GM06990 (cell line): ENCODE results near the gene ADAMTS2.

Experiments
- DNase-seq: peaks from one replicate; pipeline ENCODE4 v3.0.0-alpha.2; 2011; ENCODE audit not compliant: insufficient read length; ENCODE audit errors: extremely low read depth
- H3K27me3 ChIP-seq: replicated peaks from 2 replicates; pipeline ENCODE4 v1.6.0; 2011; ENCODE audit warnings: low read length; ENCODE audit not compliant: control insufficient read depth, insufficient read depth
- H3K36me3 ChIP-seq: 2 replicates; pipeline ENCODE4 v1.5.1; 2011; ENCODE audit warnings: low read length; ENCODE audit not compliant: control insufficient read depth, insufficient read depth
- H3K4me3 ChIP-seq: replicated peaks from 2 replicates; pipeline ENCODE4 v1.5.1; 2011; ENCODE audit warnings: low read depth, mild to moderate bottlenecking, control low read depth, low read length
- TF ChIP-seq, protein P1 (sequence below): IDR thresholded peaks from 2 replicates; pipeline ENCODE4 v1.5.1; 2011; ENCODE audit warnings: low read length, control low read depth, mild to moderate bottlenecking, inconsistent platforms; ENCODE audit not compliant: insufficient read depth, poor library complexity, severe bottlenecking

Gene ADAMTS2

DNA sequence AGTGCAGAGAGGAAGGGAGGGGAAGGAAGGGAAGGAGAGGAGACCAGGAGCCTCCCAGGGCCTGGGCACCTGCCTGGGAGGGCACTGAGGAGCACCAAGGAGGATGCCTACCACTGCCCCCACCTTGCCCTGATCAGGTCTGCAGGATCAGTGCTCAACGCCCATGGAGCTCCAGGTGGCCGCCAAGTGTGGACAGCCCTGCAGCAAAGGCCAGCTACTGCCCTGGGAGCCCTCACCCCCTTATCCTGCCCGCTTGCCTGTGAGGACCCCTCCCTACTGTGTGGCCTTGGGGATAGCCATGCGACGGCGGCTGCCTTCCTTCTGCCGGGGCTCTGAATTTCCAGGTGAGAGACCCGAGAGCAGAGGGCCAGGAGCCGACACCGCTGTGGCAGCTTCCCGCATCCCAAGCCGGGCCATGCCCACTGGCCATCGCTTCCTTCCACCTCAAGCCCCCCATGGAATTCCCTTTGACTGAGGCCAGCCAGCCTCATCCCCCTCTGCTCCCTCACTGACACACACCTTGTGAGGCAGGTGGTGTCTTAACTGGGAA lies 12.4 kb downstream of the ADAMTS2 start:
- no peaks in the 10 kb centered on the region for H3K27me3 ChIP-seq
- TF ChIP-seq, protein P1, sequence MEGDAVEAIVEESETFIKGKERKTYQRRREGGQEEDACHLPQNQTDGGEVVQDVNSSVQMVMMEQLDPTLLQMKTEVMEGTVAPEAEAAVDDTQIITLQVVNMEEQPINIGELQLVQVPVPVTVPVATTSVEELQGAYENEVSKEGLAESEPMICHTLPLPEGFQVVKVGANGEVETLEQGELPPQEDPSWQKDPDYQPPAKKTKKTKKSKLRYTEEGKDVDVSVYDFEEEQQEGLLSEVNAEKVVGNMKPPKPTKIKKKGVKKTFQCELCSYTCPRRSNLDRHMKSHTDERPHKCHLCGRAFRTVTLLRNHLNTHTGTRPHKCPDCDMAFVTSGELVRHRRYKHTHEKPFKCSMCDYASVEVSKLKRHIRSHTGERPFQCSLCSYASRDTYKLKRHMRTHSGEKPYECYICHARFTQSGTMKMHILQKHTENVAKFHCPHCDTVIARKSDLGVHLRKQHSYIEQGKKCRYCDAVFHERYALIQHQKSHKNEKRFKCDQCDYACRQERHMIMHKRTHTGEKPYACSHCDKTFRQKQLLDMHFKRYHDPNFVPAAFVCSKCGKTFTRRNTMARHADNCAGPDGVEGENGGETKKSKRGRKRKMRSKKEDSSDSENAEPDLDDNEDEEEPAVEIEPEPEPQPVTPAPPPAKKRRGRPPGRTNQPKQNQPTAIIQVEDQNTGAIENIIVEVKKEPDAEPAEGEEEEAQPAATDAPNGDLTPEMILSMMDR = no peak
- no peak overlapping the region for H3K4me3 ChIP-seq
- no peaks in the 10 kb centered on the region for H3K36me3 ChIP-seq
- no peak for DNase-seq

DNA sequence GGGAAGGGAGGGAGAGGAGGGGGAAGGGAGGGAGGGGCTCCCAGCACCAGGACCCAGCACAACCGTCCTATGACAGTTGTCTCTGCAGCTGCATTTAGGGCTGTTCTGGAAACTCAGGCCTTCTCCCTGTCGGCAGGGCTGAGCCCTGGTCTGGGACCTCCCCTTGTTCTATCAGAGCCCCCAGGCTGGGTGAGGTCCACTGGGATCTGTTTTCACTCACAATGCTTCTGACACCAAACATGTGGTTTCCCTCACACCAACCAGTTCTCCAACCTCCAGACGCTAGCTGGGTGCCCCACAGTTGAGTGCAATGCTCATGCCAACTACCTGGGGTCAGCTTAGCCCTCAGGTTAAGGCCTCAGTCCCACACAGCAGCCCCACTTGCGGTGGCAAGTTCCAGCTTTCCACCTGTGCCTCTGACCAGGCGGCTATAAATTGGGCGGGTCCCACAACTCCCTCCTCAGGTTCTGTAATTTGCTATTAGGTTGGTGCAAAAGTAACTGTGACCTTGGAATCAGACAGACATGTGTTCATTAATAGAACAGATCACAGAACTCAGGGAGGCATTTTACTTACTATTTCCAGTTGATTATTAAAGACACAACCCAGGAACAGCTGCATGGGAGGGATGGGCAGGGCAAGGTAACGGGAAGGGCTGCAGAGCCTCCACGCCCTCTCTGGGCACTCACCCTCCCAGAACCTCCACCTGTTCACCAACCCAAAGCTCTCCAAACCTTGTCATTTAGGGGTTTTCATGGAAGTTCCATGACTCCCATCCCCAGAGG lies 13.5 kb downstream of the ADAMTS2 start:
- no peak for DNase-seq
- H3K36me3 ChIP-seq = no peaks in the 10 kb centered on the region
- H3K27me3 ChIP-seq = no peaks in the 10 kb centered on the region
- H3K4me3 ChIP-seq = no peak overlapping the region
- TF ChIP-seq, protein P1 = no peak

DNA sequence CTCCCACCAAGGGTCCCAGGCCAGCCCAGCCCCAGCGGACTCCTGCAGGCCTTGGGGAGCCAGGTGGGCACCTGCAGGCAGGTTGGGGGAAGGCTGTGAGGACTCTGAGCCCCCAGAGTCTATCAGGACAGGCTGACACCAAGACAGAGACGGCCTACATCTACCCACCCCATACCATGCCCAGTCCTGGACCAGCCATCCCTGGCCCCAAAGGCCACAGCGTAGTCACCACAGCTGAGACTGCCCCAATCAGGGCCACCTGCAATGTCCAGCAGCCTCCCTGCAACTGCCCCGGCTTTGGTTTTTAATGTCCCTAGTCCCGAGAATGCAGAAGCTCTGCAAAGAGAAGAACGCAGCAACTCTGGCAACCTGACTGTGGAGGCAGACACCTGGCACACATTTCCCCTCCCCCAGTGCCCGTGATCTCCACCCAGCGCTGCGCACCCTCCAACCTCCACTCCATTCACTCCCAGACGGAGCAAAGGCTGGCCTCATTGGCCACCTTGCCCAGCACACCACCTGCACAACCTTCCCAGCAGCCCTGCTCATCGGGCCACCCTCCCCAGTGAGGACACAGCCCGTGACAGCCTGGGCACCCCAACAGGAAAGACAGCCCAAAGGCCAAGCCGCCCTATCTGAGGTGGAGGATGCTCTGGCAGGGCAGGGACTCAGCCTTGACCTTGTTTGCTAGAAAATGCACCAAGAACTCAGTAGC lies 14.9 kb downstream of the ADAMTS2 start:
- DNase-seq = no peak
- H3K4me3 ChIP-seq = no peak overlapping the region
- TF ChIP-seq, protein P1 = no peak
- H3K27me3 ChIP-seq = no peaks in the 10 kb centered on the region
- H3K36me3 ChIP-seq = no peaks in the 10 kb centered on the region

DNA sequence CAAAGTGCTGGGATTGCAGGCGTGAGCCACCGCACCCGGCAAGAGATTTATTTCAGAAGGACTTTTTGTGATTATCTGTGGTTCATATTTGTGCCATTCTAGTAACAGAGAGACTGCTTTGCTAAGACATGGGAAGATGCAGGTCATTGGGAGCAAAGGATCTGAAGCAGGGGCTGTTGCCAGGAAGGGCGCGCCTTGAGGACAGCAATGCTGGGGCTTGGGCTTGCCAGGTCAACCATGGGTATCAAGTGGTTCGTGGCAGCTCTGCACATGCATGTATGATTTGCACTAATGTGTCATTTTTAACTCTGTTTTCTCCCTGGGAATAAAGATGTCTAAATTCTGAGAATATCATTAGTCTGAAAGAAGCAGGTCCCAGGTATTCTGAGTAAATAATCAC lies 17.0 kb downstream of the ADAMTS2 start:
- DNase-seq = no peak
- Histone ChIP-seq H3K36me3 (no peaks in the 10 kb centered on the region), H3K4me3 (no peak overlapping the region), H3K27me3 (no peaks in the 10 kb centered on the region)
- TF ChIP-seq, protein P1 = no peak

DNA sequence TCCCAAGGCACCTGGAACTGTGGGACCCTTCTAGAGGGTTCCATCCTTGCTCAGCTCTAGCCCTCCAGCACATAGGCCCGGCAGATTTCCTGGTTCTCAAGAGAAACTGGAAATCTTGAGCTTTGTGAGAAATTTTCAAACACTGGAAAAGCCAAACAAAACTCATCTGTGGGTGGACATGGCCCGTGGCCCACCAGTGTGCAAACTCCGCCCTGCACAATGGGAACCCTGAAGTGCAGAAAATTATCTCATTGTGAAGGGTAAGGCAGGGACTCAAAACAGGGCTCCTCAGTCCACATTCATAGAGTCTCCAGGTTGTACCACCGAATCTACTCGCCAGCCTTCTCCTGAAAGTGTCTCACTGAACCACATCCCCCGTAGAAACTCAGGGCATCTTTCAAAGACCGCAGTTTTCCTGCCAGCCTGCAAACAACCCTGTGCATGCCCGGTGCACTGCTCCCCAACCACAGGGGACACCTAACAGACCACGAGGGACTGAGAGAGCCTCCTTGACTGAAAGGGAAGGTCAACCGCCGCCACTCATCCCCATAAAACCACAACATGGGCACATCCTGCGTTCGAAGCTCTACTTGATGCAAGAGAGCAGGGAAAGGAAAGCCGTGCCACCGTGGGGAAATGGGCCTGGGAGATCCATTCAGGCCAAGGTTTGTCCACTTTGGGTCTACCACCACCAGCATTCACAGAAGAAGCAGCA lies 18.1 kb downstream of the ADAMTS2 start:
- no peak overlapping the region for H3K4me3 ChIP-seq
- no peaks in the 10 kb centered on the region for H3K27me3 ChIP-seq
- no peaks in the 10 kb centered on the region for H3K36me3 ChIP-seq
- no peak for DNase-seq
- TF ChIP-seq, protein P1 = no peak
